GM18505 (cell line): ENCODE measurements around the gene GRHL1.

ENCODE experiments used
- ATAC-seq: cut with Tn5 transposase; IDR thresholded peaks from one replicate; pipeline ENCODE4 v1.9.1; 2021; ENCODE audit not compliant: unreplicated experiment
- POLR2A ChIP-seq: IDR thresholded peaks from 4 replicates; pipeline ENCODE4 v1.6.1; 2011; ENCODE audit warnings: borderline replicate concordance; ENCODE audit not compliant: insufficient read depth, insufficient read length; ENCODE audit errors: extremely low read depth

Gene GRHL1

GRCh38 chr2:10038716-10039115, 87.2 kb downstream of the GRHL1 start:
- no peak for TF ChIP-seq POLR2A
- ATAC-seq: no peak

GRCh38 chr2:10039658-10040410, 88.3 kb downstream of the GRHL1 start:
- TF ChIP-seq POLR2A: no peak
- no peak for ATAC-seq

GRCh38 chr2:10041711-10042110, 90.2 kb downstream of the GRHL1 start:
- no peak for TF ChIP-seq POLR2A

GRCh38 chr2:10042301-10043161, 91.0 kb downstream of the GRHL1 start:
- TF ChIP-seq POLR2A: no peak
- no peak for ATAC-seq

More at GRCh38 chr2:10041711-10042110, 90.2 kb downstream of the GRHL1 start:
- no peak for ATAC-seq

- peak; percentile 69 for ATAC-seq
- no peak for TF ChIP-seq POLR2A
Observed at GRCh38 chr2:10043256-10043905, 91.9 kb downstream of the GRHL1 start, which contains the start of gene KLF11. KLF11 (plus strand) TSS chr2:10043550; CDS start chr2:10043717, 167 bp downstream.

GRCh38 chr2:10043906-10044601, 92.6 kb downstream of the GRHL1 start:
- TF ChIP-seq POLR2A: no peak
- peak; percentile 52 for ATAC-seq

GRCh38 chr2:10045561-10046355, 94.3 kb downstream of the GRHL1 start:
- no peak for ATAC-seq
- TF ChIP-seq POLR2A: no peak

- no peak for TF ChIP-seq POLR2A
- ATAC-seq: no peak
Observed at GRCh38 chr2:10046931-10047330, 95.4 kb downstream of the GRHL1 start.

GRCh38 chr2:10047616-10048500, 96.4 kb downstream of the GRHL1 start:
- TF ChIP-seq POLR2A: no peak
- no peak for ATAC-seq

- no peak for ATAC-seq
- TF ChIP-seq POLR2A: no peak
Observed at GRCh38 chr2:10048501-10049171, 97.1 kb downstream of the GRHL1 start.
